ENCODE results near the gene LRSAM1. TPM values are rescaled to one million over a fixed set of nuclear protein-coding genes. Genes with fewer than 3 reads are reported as not detected.

Gene LRSAM1
- polyA plus RNA-seq, 1 donor, result 17.5 TPM

DNA sequence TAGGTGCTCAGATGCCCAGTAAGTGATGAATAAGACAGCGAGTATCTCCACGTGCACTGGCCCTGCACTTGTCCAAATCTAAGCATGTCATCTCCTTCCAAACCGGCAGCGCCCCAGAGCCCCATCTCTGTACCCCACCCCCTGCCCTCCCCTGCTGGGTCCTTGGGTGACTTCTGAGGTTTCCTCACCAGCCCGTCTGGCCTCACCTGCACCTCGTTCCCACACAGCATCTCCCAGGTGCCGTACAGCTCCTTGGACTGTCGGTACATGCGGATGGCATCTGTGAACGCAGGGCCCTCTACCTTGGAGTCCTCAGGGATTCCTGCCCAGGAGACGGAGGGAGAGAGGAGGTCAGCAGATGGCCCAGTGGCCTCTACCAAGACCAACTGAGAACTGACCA lies 66.3 kb downstream of the LRSAM1 start:
- Histone ChIP-seq H3K36me3 (ENCODE audit: control insufficient read depth, insufficient read depth, low read length) (peaks cover 69% of the 10 kb centered on the region), H3K27me3 (ENCODE audit: control insufficient read depth, insufficient read depth, low read length) (no peaks in the 10 kb centered on the region), H3K27ac (ENCODE audit: low read length) (no peak overlapping the region), H3K4me1 (ENCODE audit: control insufficient read depth, insufficient read depth, low read length) (peaks cover 9% of the 10 kb centered on the region), H3K9me3 (ENCODE audit: control insufficient read depth, low read depth, low read length) (no peaks in the 10 kb centered on the region), H3K4me3 (ENCODE audit: low read length) (no peak overlapping the region)
- DNase-seq, result no peak
- no CpG with 5 or more reads among the region's 11 CpGs for WGBS (ENCODE audit: insufficient coverage, low lambda C conversion rate)

DNA sequence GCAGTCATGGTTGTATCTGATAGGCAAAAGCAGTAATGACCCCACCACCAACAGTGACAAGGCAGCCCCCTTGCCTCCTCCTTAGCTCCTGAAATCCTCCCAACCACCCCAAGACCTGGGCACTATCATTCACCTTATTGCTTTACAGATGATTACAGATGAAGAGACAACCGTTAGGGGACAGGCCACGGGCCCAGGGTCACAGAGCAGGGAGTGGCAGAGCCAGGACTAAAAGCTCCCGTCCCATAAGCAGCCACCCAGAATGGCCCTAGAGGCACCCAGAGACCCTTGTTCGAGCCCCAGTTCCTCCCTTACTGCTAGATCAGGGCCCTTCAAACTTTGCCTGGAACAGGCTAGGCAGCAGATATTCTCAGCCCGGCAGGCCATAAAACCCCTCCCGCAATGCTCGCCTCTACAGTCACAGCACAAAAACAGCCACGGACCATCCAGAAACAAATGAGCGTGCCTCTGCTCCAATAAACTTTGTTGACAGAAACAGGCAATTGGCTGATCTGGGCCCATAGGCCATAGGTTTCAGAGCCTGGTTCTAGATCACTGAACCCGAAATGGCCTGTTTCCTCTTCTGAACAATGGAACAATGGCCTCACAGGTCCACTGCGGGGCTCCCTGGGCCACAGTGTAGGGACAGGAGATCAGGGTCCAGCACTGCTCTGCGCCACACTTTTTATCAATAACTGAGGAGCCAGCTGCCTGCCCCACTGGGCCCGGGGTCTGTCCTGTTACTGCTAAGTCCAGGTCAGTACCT lies 67.0 kb downstream of the LRSAM1 start:
- Histone ChIP-seq H3K36me3 (ENCODE audit: control insufficient read depth, insufficient read depth, low read length) (peaks cover 67% of the 10 kb centered on the region), H3K4me3 (ENCODE audit: low read length) (no peak overlapping the region), H3K27me3 (ENCODE audit: control insufficient read depth, insufficient read depth, low read length) (no peaks in the 10 kb centered on the region), H3K4me1 (ENCODE audit: control insufficient read depth, insufficient read depth, low read length) (peaks cover 9% of the 10 kb centered on the region), H3K27ac (ENCODE audit: low read length) (no peak overlapping the region), H3K9me3 (ENCODE audit: control insufficient read depth, low read depth, low read length) (no peaks in the 10 kb centered on the region)
- WGBS (ENCODE audit: insufficient coverage, low lambda C conversion rate), result no CpG with 5 or more reads among the region's 13 CpGs
- no peak for DNase-seq

DNA sequence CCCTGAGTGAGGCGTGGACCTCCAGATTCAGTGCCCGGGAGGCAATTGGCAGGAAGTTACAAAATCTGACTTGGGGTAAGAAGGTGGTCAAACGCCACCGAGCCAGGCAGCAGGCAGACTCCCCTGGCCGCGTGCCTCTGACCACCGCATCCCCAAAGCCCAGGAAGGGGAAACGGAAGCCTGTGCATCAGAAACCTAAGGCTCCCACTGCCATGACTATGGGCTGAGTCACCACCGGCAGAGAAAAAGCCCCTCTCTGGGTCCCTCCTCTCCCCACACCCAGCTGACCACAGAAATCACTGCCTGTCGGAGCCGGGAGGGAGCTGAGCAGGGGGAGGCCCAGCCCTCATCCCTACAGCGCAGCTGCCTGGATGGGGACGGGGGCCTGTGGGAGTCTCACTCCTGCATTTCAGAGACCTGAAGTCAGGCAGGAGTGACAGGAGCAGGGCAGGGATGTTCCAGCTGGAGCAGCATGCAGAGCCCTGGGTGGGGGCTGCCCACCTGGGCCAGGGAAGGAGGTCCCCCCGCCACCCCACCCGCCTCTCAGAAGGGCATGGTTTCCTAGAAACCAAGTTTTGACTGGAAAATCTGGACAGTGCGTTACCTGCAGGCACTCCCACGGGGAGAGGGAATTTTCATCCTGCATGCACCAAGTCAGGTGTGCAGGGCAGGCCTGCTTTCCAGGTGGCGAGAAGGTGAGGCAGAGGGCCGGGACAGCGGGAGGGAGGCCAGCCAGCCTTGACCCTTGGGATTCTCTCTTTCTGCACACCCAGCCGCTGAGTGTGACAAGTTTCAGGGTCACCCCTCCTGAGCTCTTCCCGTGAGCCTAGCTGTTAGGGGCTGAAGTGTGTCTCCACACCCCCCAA lies 68.2 kb downstream of the LRSAM1 start:
- H3K4me1 ChIP-seq (ENCODE audit: control insufficient read depth, insufficient read depth, low read length), result peaks cover 9% of the 10 kb centered on the region
- DNase-seq, result no peak
- peaks cover 73% of the 10 kb centered on the region for H3K36me3 ChIP-seq (ENCODE audit: control insufficient read depth, insufficient read depth, low read length)
- no peak overlapping the region for H3K4me3 ChIP-seq (ENCODE audit: low read length)
- H3K27ac ChIP-seq (ENCODE audit: low read length), result no peak overlapping the region
- H3K9me3 ChIP-seq (ENCODE audit: control insufficient read depth, low read depth, low read length), result peaks cover 9% of the 10 kb centered on the region
- H3K27me3 ChIP-seq (ENCODE audit: control insufficient read depth, insufficient read depth, low read length), result no peaks in the 10 kb centered on the region
- no CpG with 5 or more reads among the region's 22 CpGs for WGBS (ENCODE audit: insufficient coverage, low lambda C conversion rate)

DNA sequence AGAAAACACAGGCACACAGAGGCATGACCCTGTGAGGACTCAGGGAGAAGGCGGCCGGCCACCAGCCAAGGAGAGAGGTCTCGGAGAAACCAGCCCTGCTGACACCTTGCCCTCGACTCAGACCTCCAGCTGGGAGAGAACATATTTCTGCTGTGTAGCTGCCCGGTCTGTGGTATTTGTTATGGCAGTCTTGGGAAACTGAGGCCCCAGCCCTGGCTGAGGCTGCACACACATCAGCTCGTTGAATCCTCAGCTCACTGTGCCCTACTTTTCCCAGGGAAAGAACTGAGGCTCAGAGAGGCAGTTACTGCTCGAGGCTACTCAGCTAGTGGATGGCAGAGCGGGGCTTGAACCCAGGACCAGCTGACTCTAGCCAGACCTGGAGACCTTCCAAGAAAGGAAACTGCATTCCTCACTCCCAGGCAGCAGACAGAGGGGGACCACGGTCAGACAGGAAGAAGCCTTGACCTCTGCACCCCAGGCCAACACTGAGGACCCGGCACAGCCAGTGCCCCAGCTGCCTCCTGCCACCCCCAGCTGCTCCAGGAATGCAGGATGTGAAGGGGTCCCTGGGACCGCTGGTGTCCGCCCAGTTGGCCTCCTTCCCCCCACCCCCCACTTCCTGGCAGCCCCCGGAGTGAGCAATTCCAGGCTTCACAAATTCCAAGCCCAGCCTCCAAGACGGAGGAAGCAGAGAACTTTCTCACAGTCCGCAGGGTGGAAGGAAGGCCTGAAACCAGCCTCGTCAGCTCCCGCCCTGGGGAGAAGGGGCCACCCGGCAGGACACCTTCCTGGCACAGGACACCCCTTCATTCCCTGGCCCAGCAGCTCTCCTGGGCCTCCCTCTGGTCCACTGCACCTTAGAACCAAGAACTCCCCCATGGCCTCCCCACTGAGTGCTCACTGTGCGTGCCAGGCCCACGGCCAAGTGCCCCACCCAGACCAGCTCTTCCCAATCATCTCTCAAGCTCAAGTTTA lies 69.9 kb downstream of the LRSAM1 start:
- H3K4me3 ChIP-seq (ENCODE audit: low read length), result no peak overlapping the region
- H3K27me3 ChIP-seq (ENCODE audit: control insufficient read depth, insufficient read depth, low read length), result no peaks in the 10 kb centered on the region
- WGBS (ENCODE audit: insufficient coverage, low lambda C conversion rate), result no CpG with 5 or more reads among the region's 20 CpGs
- peak overlapping the region; percentile 78 for H3K27ac ChIP-seq (ENCODE audit: low read length)
- H3K36me3 ChIP-seq (ENCODE audit: control insufficient read depth, insufficient read depth, low read length), result peaks cover 76% of the 10 kb centered on the region
- peaks cover 19% of the 10 kb centered on the region for H3K9me3 ChIP-seq (ENCODE audit: control insufficient read depth, low read depth, low read length)
- peak; percentile 31 to 35 for DNase-seq
- H3K4me1 ChIP-seq (ENCODE audit: control insufficient read depth, insufficient read depth, low read length), result peaks cover 9% of the 10 kb centered on the region

DNA sequence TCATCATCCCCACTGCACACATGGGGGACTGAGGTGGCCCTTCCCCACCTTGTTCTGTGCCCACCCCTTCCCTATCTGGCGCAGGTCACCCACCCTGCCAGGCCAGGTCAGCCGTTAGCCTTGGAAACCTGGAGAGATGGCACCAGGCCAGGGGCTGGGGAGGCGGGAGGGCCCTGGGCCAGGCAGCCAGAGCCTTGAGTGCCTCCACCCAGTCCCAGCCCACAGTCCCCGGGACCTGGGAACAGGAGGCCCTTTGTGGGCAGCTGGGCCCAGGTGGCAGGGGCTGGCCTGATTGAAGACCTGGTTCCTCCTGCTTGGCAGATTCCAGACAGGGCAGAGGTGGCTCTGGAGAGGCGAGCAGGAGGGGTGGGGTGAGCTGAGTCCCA lies 70.6 kb downstream of the LRSAM1 start:
- Histone ChIP-seq H3K36me3 (ENCODE audit: control insufficient read depth, insufficient read depth, low read length) (peaks cover 78% of the 10 kb centered on the region), H3K27ac (ENCODE audit: low read length) (peak overlapping the region; percentile 78), H3K9me3 (ENCODE audit: control insufficient read depth, low read depth, low read length) (peaks cover 20% of the 10 kb centered on the region), H3K4me1 (ENCODE audit: control insufficient read depth, insufficient read depth, low read length) (peaks cover 9% of the 10 kb centered on the region), H3K27me3 (ENCODE audit: control insufficient read depth, insufficient read depth, low read length) (no peaks in the 10 kb centered on the region), H3K4me3 (ENCODE audit: low read length) (no peak overlapping the region)
- no peak for DNase-seq
- WGBS (ENCODE audit: insufficient coverage, low lambda C conversion rate), result no CpG with 5 or more reads among the region's 5 CpGs

DNA sequence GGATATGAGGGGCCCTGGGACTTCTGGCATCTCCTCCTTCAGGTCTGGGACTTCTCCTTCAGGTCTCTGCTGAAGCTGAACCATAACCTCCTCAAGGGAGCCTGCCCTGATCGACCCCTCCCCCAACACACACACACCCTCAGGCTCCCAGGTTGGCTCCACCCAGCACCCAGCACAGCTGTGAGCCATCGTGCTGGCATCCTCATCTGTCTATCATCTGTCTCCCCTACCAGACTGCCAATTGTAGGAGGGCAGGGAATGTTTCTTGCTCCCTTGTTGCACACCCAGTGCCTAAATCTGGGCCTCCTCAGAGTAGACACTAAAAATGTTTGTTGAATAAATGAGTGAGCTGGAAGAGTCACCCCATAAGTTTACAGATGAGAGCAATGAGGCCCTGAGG lies 71.4 kb downstream of the LRSAM1 start:
- Histone ChIP-seq H3K4me3 (ENCODE audit: low read length) (no peak overlapping the region), H3K4me1 (ENCODE audit: control insufficient read depth, insufficient read depth, low read length) (peaks cover 9% of the 10 kb centered on the region), H3K36me3 (ENCODE audit: control insufficient read depth, insufficient read depth, low read length) (peaks cover 77% of the 10 kb centered on the region), H3K9me3 (ENCODE audit: control insufficient read depth, low read depth, low read length) (peaks cover 22% of the 10 kb centered on the region), H3K27me3 (ENCODE audit: control insufficient read depth, insufficient read depth, low read length) (no peaks in the 10 kb centered on the region), H3K27ac (ENCODE audit: low read length) (no peak overlapping the region)
- whole genome bisulfite sequencing (ENCODE audit: insufficient coverage, low lambda C conversion rate), result no CpG with 5 or more reads among the region's 2 CpGs
- DNase-seq, result no peak

DNA sequence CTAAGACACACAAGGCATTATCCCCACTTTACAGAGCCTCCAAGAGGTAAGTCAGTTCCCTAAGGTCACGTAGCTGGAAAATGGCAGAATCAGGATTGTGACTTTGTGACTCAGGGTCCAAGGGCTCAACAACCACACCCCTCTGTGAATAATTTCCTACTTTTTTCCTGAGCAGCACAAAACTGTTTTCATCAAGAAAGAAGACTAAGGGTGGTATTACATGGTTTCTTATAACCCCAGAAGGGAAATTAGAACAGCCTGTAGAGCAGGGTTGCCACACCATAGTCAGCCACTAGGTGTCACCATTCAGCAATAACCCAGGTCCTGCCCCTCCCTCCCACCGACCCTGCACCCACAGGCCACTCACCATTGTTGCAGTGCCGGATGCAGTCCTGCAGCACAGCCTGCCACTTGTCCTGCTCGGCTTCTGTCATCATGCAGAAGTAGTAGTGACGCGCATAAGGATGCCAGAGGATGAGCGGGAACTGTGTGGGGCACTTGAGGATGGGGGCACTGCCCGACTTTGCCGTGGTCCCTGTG lies 72.1 kb downstream of the LRSAM1 start:
- WGBS (ENCODE audit: insufficient coverage, low lambda C conversion rate), result no CpG with 5 or more reads among the region's 9 CpGs
- DNase-seq, result no peak
- H3K4me1 ChIP-seq (ENCODE audit: control insufficient read depth, insufficient read depth, low read length), result peaks cover 9% of the 10 kb centered on the region
- H3K4me3 ChIP-seq (ENCODE audit: low read length), result no peak overlapping the region
- H3K36me3 ChIP-seq (ENCODE audit: control insufficient read depth, insufficient read depth, low read length), result peaks cover 78% of the 10 kb centered on the region
- no peak overlapping the region for H3K27ac ChIP-seq (ENCODE audit: low read length)
- H3K27me3 ChIP-seq (ENCODE audit: control insufficient read depth, insufficient read depth, low read length), result no peaks in the 10 kb centered on the region
- peaks cover 22% of the 10 kb centered on the region for H3K9me3 ChIP-seq (ENCODE audit: control insufficient read depth, low read depth, low read length)

DNA sequence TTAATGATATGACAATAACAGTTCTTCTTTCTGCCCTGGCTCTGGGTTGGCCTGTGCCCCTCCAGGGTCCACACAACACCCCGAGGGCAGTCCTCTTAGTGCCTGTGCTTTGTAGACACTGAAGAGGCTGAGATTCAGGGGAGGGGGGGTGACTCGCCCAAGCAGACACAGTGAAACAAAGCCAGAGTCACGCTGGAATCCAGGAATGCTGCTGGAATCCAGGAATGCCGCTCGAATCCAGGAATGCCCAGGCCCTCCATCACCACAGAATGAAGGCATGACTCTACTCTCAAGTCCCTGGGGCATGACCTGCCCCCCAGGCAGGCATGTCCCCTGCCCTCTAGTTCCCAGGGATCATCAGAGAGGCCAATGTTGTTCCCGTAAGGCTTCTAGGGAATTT lies 73.1 kb downstream of the LRSAM1 start:
- peaks cover 22% of the 10 kb centered on the region for H3K9me3 ChIP-seq (ENCODE audit: control insufficient read depth, low read depth, low read length)
- WGBS (ENCODE audit: insufficient coverage, low lambda C conversion rate), result no CpG with 5 or more reads among the region's 6 CpGs
- H3K27me3 ChIP-seq (ENCODE audit: control insufficient read depth, insufficient read depth, low read length), result no peaks in the 10 kb centered on the region
- no peak overlapping the region for H3K27ac ChIP-seq (ENCODE audit: low read length)
- peaks cover 77% of the 10 kb centered on the region for H3K36me3 ChIP-seq (ENCODE audit: control insufficient read depth, insufficient read depth, low read length)
- peaks cover 9% of the 10 kb centered on the region for H3K4me1 ChIP-seq (ENCODE audit: control insufficient read depth, insufficient read depth, low read length)
- no peak for DNase-seq
- no peak overlapping the region for H3K4me3 ChIP-seq (ENCODE audit: low read length)

DNA sequence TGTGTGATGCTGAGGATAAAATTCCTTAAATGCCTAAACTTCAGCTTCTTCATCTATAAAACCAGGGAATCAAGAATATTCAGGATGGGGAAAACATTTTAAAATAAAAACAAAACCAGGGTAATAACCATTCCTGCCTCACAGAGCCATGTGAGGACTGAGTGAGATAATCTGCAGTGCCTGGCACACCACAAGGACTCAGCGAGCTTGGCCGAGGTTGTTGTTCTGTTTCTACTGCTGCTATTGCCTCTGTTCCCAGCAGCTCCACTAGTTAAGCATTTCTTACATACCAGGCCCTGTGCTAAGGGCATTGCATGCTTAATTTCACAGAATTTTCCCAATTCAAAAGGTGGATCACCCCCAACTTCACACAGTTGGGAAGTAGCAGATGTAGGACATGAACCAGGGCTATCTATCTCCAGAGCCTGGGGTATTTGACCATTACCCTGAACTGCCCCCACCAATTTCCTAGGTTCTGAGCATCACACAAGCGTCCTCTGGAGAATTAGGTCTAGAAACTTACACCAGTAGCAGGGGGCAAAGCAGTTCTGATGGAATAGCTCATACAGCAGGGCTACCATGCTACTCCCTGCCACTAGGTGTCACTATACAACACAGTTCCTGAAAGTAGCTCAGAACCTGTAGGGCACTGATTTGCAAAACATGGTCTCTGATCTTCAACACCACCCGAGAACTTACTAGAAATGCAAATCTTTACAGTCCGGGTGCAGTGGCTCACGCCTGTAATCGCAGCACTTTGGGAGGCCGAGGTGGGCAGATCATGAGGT lies 74.3 kb downstream of the LRSAM1 start:
- Histone ChIP-seq H3K36me3 (ENCODE audit: control insufficient read depth, insufficient read depth, low read length) (peaks cover 77% of the 10 kb centered on the region), H3K27me3 (ENCODE audit: control insufficient read depth, insufficient read depth, low read length) (no peaks in the 10 kb centered on the region), H3K9me3 (ENCODE audit: control insufficient read depth, low read depth, low read length) (peaks cover 22% of the 10 kb centered on the region), H3K4me1 (ENCODE audit: control insufficient read depth, insufficient read depth, low read length) (peaks cover 9% of the 10 kb centered on the region), H3K4me3 (ENCODE audit: low read length) (no peak overlapping the region), H3K27ac (ENCODE audit: low read length) (no peak overlapping the region)
- no CpG with 5 or more reads among the region's 8 CpGs for WGBS (ENCODE audit: insufficient coverage, low lambda C conversion rate)
- no peak for DNase-seq
